Muscle of leg (tissue), 11 donors: Measurements from ENCODE around the gene ABCA13. TPM values are rescaled to one million over a fixed set of nuclear protein-coding genes. Genes with fewer than 3 reads are reported as not detected.

Experiments
- DNase-seq: peaks from one replicate; pipeline ENCODE4 v3.0.0; 2013
- H3K27ac ChIP-seq: one replicate; pipeline ENCODE4 v1.5.1; 2013; ENCODE audit warnings: mild to moderate bottlenecking, low read length, control low read depth
- H3K27me3 ChIP-seq: one replicate; pipeline ENCODE4 v1.6.1; 2013; ENCODE audit warnings: low read length; ENCODE audit not compliant: control insufficient read depth, insufficient read depth
- H3K36me3 ChIP-seq: one replicate; pipeline ENCODE4 v1.6.1; 2013; ENCODE audit warnings: low read length; ENCODE audit not compliant: control insufficient read depth, insufficient read depth
- H3K4me1 ChIP-seq: one replicate; pipeline ENCODE4 v1.6.1; 2013; ENCODE audit warnings: low read length; ENCODE audit not compliant: control insufficient read depth, insufficient read depth
- H3K4me3 ChIP-seq: one replicate; pipeline ENCODE4 v1.5.1; 2013; ENCODE audit warnings: low read length, control low read depth
- H3K9me3 ChIP-seq: replicated peaks from 2 replicates; pipeline ENCODE4 v1.6.1; 2013; ENCODE audit warnings: low read depth, low read length; ENCODE audit not compliant: control insufficient read depth
- WGBS: methylation state at CpG from one replicate; pipeline ENCODE4 v1.1.5; 2013; ENCODE audit warnings: missing lambda C conversion rate; ENCODE audit not compliant: insufficient coverage; 5-methylcytosine and 5-hydroxymethylcytosine counted together
- polyA plus RNA-seq, 8 donors: library from polyadenylated mRNA; unstranded; fragments of 120-200 nt; gene quantifications; one replicate each; pipeline versions ENCODE4 v1.2.1 to v1.2.3, GENCODE V29; 2013; ENCODE audit warnings: inconsistent platforms in 1 of 8, low replicate concordance in 1 of 8; ENCODE audit not compliant: insufficient read length in 8 of 8, insufficient read depth in 1 of 8
- total RNA-seq: library from RNA; stranded (reverse); fragments of 120-200 nt; gene quantifications from one replicate; pipeline ENCODE4 v1.2.4, GENCODE V29; 2013

The ABCA13 gene
- total and polyA plus RNA-seq, 9 donors: 0.04 to 0.13 (median 0.08) TPM

DNA sequence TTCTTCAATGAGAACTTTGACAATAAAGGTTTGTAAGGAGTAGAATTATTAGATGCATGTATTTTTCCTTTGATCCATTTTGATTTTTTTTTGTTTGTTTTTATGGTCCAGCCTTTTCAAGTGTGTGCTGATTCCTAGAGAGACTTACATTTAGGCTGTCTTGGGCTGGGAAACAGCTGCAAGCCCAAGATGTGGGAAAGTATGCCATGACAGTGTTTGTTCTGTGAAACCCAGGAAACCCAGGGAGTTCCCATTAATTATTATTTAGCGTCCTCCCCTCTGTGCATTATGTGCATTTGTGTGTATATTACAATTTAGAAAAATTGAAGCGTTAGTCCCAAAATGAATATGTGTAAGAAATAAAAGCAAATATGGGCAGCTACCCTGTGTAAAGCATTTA lies 216.7 kb downstream of the ABCA13 start:
- H3K9me3 ChIP-seq: no peaks in the 10 kb centered on the region
- H3K4me1 ChIP-seq: no peaks in the 10 kb centered on the region
- H3K4me3 ChIP-seq: no peak overlapping the region
- H3K36me3 ChIP-seq: no peaks in the 10 kb centered on the region
- DNase-seq: no peak
- no CpG with 5 or more reads among the region's 2 CpGs for WGBS
- no peaks in the 10 kb centered on the region for H3K27me3 ChIP-seq
- H3K27ac ChIP-seq: no peak overlapping the region

DNA sequence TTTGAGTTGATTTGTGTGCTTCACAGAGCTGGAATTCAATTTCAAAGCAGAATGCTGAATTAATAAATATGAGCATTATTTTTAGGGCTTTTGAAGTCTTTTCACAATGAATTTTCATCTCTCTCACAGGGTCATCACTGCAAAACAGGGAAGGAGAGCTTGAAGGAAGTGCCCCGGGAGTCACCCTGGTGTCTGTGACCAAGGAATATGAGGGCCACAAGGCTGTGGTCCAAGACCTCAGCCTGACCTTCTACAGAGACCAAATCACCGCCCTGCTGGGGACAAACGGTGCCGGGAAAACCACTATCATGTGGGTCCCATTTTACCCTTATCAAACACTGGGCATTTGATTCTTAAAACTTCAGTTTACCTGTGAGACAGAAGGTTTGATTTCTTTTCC lies 217.7 kb downstream of the ABCA13 start:
- H3K36me3 ChIP-seq: no peaks in the 10 kb centered on the region
- H3K27ac ChIP-seq: no peak overlapping the region
- H3K9me3 ChIP-seq: no peaks in the 10 kb centered on the region
- no peak for DNase-seq
- H3K4me3 ChIP-seq: no peak overlapping the region
- H3K27me3 ChIP-seq: no peaks in the 10 kb centered on the region
- H3K4me1 ChIP-seq: no peaks in the 10 kb centered on the region
- 83% methylated on average over 1 of the region's 4 CpGs for WGBS

DNA sequence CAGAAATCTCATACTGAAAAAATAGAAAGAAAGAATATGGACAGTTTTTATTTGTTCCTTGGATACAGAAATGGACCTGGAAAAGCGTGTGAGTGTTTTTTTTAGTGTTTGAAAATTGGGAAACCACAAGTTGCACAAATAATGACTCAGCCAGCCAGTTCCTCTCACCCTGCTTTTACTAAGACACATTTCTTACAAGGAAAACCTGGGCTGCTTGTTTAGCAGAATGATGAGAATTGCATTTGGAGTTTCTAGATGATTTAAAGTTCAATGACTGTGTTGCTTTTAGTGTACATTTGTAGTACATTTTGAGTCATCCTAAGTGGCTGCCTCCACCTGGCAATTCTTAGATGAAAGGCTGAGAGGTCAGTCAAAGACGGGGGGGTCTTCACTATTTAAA lies 218.7 kb downstream of the ABCA13 start:
- Histone ChIP-seq H3K4me1 (no peaks in the 10 kb centered on the region), H3K9me3 (no peaks in the 10 kb centered on the region), H3K36me3 (no peaks in the 10 kb centered on the region), H3K27me3 (no peaks in the 10 kb centered on the region), H3K4me3 (no peak overlapping the region), H3K27ac (no peak overlapping the region)
- peak; percentile 47 for DNase-seq
- no CpG with 5 or more reads among the region's 2 CpGs for WGBS

DNA sequence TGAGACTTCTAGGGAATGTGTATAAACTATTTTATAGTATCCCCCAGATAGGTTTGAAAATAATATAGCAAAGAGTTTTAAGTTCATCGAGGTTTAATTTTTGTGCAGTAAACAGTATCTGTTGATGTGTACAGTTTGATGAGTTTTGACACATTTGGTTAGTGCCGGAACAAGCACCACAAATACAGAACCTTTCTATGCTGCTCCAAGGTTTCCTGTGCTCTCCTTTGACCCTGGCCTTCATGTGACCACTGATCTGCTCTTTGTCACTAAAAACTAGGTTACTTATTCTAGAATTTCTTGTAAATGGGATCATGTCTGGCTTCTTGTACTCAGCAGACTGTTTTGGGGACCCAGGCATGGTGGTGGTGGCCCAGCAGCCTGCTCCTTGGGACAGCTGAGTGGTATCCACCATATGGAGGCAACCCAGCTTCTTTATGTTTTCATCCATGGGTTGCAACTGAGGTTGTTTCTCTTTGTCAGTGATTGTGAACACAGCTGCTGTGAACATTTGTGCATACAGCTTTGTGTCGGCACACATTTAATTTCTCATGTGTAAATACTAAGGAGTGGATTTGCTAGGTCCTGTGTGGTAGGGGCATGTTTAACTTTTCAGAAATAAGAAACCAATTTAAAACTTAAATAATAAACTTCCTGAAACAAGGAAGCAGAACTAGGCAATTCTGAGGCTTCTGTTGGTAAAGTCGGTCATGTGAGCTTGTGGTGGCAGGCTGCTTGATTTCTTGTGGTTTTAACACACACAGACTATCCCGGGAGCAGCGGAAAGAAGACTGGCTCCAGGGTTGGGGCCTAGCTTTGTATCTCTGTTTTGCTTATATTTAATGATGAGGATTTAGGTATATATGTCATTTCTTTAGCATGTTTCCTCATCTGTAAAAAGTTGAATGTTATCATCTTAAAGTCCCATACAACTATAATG lies 219.4 kb downstream of the ABCA13 start:
- Histone ChIP-seq H3K4me3 (no peak overlapping the region), H3K4me1 (no peaks in the 10 kb centered on the region), H3K27ac (no peak overlapping the region), H3K9me3 (no peaks in the 10 kb centered on the region), H3K36me3 (no peaks in the 10 kb centered on the region), H3K27me3 (no peaks in the 10 kb centered on the region)
- DNase-seq: peak; percentile 64
- no CpG with 5 or more reads among the region's 6 CpGs for WGBS

DNA sequence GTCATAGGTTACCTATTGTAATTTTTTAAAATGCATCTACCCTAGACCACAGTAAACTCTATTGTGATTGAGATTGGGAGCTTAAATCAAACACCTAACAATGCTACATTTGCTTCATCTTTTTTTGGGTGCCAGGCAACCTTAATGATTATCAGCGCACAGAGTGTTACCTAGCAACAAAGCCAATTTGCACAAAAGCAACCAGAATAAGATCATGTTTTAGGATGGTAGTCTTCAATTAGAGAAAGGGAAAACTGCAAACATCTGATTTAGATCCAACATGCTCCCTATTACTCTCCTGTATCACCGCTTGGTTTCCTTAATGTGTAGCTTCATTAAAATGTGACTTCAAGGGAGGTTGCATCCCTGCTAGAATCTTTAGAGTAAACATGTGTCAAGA lies 226.9 kb downstream of the ABCA13 start:
- WGBS: no CpG with 5 or more reads among the region's 2 CpGs
- no peak for DNase-seq

GRCh38 chr7:48402721-48403120 lies 231.5 kb downstream of the ABCA13 start:
- Histone ChIP-seq H3K36me3 (no peaks in the 10 kb centered on the region), H3K27ac (no peak overlapping the region), H3K27me3 (no peaks in the 10 kb centered on the region), H3K4me3 (no peak overlapping the region), H3K4me1 (no peaks in the 10 kb centered on the region), H3K9me3 (no peaks in the 10 kb centered on the region)
- WGBS: 100% methylated on average over 1 of the region's 1 CpG
- no peak for DNase-seq

More for the DNA sequence above, 226.9 kb downstream of the ABCA13 start:
- no peak overlapping the region for H3K27ac ChIP-seq
- no peaks in the 10 kb centered on the region for H3K4me1 ChIP-seq
- no peaks in the 10 kb centered on the region for H3K36me3 ChIP-seq
- H3K27me3 ChIP-seq: no peaks in the 10 kb centered on the region
- H3K9me3 ChIP-seq: no peaks in the 10 kb centered on the region
- no peak overlapping the region for H3K4me3 ChIP-seq

GRCh38 chr7:48408731-48409130 lies 237.5 kb downstream of the ABCA13 start:
- Histone ChIP-seq H3K27me3 (no peaks in the 10 kb centered on the region), H3K4me3 (no peak overlapping the region), H3K27ac (no peak overlapping the region), H3K9me3 (no peaks in the 10 kb centered on the region), H3K36me3 (no peaks in the 10 kb centered on the region), H3K4me1 (no peaks in the 10 kb centered on the region)
- WGBS: no CpG with 5 or more reads among the region's 4 CpGs
- no peak for DNase-seq

GRCh38 chr7:48411619-48412018 lies 240.4 kb downstream of the ABCA13 start:
- H3K27ac ChIP-seq: no peak overlapping the region
- no peak overlapping the region for H3K4me3 ChIP-seq
- H3K36me3 ChIP-seq: no peaks in the 10 kb centered on the region
- no peaks in the 10 kb centered on the region for H3K9me3 ChIP-seq
- H3K4me1 ChIP-seq: no peaks in the 10 kb centered on the region
- no peak for DNase-seq
- WGBS: 60% methylated on average over 3 of the region's 5 CpGs
- H3K27me3 ChIP-seq: no peaks in the 10 kb centered on the region

GRCh38 chr7:48414011-48414732 lies 242.9 kb downstream of the ABCA13 start:
- no peak for DNase-seq
- WGBS: 84% methylated on average over 8 of the region's 10 CpGs
- Histone ChIP-seq H3K9me3 (no peaks in the 10 kb centered on the region), H3K36me3 (no peaks in the 10 kb centered on the region), H3K27me3 (no peaks in the 10 kb centered on the region), H3K4me1 (no peaks in the 10 kb centered on the region), H3K27ac (no peak overlapping the region), H3K4me3 (no peak overlapping the region)

- 90% methylated on average over 4 of the region's 9 CpGs for WGBS
Measured at GRCh38 chr7:48416327-48416908, 245.2 kb downstream of the ABCA13 start.

More at GRCh38 chr7:48416327-48416908, 245.2 kb downstream of the ABCA13 start:
- no peaks in the 10 kb centered on the region for H3K4me1 ChIP-seq
- no peaks in the 10 kb centered on the region for H3K9me3 ChIP-seq
- H3K27me3 ChIP-seq: no peaks in the 10 kb centered on the region
- no peak for DNase-seq
- H3K27ac ChIP-seq: no peak overlapping the region
- H3K36me3 ChIP-seq: no peaks in the 10 kb centered on the region
- H3K4me3 ChIP-seq: no peak overlapping the region
